Measurements from ENCODE around the gene RNF11.
"Not testable (repeated sequence)": the region's sequence is repeated elsewhere in the genome, so short reads cannot be mapped to it uniquely, and the experiment has no call there.

RNF11 gene

GRCh38 chr1:51215169-51215568 lies 20.9 kb upstream of the RNF11 start:
- H3K4me1 ChIP-seq (ENCODE audit: control insufficient read depth, insufficient read depth, low read length): no peaks in the 10 kb centered on the region
- no peak overlapping the region for H3K9ac ChIP-seq (ENCODE audit: low read length)
- no peak overlapping the region for H3K4me3 ChIP-seq (ENCODE audit: low read length)

GRCh38 chr1:51216631-51217030 lies 19.4 kb upstream of the RNF11 start:
- no peak overlapping the region for H3K9ac ChIP-seq (ENCODE audit: low read length)
- H3K9me3 ChIP-seq (ENCODE audit: control insufficient read depth, low read length): no peaks in the 10 kb centered on the region
- H3K4me1 ChIP-seq (ENCODE audit: control insufficient read depth, insufficient read depth, low read length): no peaks in the 10 kb centered on the region
- H3K4me3 ChIP-seq (ENCODE audit: low read length): no peak overlapping the region
- no peaks in the 10 kb centered on the region for H3K27me3 ChIP-seq (ENCODE audit: control insufficient read depth, insufficient read depth, low read length)
- H3K36me3 ChIP-seq (ENCODE audit: control insufficient read depth, insufficient read depth, low read length): no peaks in the 10 kb centered on the region

More at GRCh38 chr1:51215169-51215568, 20.9 kb upstream of the RNF11 start:
- no peaks in the 10 kb centered on the region for H3K27me3 ChIP-seq (ENCODE audit: control insufficient read depth, insufficient read depth, low read length)
- no peaks in the 10 kb centered on the region for H3K9me3 ChIP-seq (ENCODE audit: control insufficient read depth, low read length)
- H3K36me3 ChIP-seq (ENCODE audit: control insufficient read depth, insufficient read depth, low read length): no peaks in the 10 kb centered on the region

GRCh38 chr1:51217101-51217500 lies 19.0 kb upstream of the RNF11 start:
- Histone ChIP-seq H3K9me3 (ENCODE audit: control insufficient read depth, low read length) (no peaks in the 10 kb centered on the region), H3K4me1 (ENCODE audit: control insufficient read depth, insufficient read depth, low read length) (no peaks in the 10 kb centered on the region), H3K4me3 (ENCODE audit: low read length) (no peak overlapping the region), H3K36me3 (ENCODE audit: control insufficient read depth, insufficient read depth, low read length) (no peaks in the 10 kb centered on the region), H3K9ac (ENCODE audit: low read length) (no peak overlapping the region), H3K27me3 (ENCODE audit: control insufficient read depth, insufficient read depth, low read length) (no peaks in the 10 kb centered on the region)

DNA sequence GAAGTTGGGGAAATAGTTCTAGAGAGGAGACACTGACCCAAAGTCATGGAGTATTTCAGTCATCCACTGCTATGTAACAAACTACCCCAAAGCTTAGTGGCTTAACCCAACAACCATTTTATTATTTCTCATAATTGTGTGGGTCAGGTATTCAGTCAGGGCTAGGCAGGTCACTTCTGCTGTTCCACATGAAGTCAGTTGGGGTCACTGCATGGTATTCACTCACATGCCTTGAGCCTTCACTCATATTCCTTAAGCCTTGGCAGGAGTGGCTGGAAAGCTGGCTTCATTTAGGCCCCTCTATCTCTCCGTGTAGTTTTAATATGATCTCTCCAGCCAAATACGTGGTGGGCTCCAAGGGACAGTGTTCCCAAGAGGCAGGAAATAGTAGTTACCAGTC lies 17.5 kb upstream of the RNF11 start:
- no peaks in the 10 kb centered on the region for H3K9me3 ChIP-seq (ENCODE audit: control insufficient read depth, low read length)
- H3K36me3 ChIP-seq (ENCODE audit: control insufficient read depth, insufficient read depth, low read length): no peaks in the 10 kb centered on the region
- no peak overlapping the region for H3K4me3 ChIP-seq (ENCODE audit: low read length)
- no peak overlapping the region for H3K9ac ChIP-seq (ENCODE audit: low read length)
- no peaks in the 10 kb centered on the region for H3K4me1 ChIP-seq (ENCODE audit: control insufficient read depth, insufficient read depth, low read length)
- no peaks in the 10 kb centered on the region for H3K27me3 ChIP-seq (ENCODE audit: control insufficient read depth, insufficient read depth, low read length)

DNA sequence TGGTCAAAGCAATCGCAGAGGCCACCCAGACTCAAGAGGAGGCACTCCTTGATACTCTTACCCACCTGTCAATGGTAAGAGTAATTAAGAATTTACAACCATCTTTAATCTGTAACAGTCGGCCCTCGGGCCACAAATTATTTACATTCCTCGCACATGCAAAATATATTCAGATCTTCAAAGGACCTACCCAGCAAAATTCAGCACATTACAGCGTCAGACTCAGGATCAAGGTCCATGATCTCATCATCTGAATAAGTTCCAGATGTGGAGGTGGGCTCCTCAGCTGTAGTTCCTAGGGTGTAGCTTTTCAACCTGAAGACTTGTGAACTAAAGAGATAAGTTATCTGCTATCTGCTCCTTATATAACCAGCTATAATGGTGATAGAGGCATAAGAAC lies 17.1 kb upstream of the RNF11 start:
- Histone ChIP-seq H3K9ac (ENCODE audit: low read length) (no peak overlapping the region), H3K4me3 (ENCODE audit: low read length) (no peak overlapping the region), H3K9me3 (ENCODE audit: control insufficient read depth, low read length) (no peaks in the 10 kb centered on the region), H3K27me3 (ENCODE audit: control insufficient read depth, insufficient read depth, low read length) (no peaks in the 10 kb centered on the region), H3K4me1 (ENCODE audit: control insufficient read depth, insufficient read depth, low read length) (no peaks in the 10 kb centered on the region), H3K36me3 (ENCODE audit: control insufficient read depth, insufficient read depth, low read length) (no peaks in the 10 kb centered on the region)

GRCh38 chr1:51221529-51221928 lies 14.5 kb upstream of the RNF11 start:
- H3K9ac ChIP-seq (ENCODE audit: low read length); H3K9me3 ChIP-seq (ENCODE audit: control insufficient read depth, low read length); H3K36me3 ChIP-seq (ENCODE audit: control insufficient read depth, insufficient read depth, low read length); H3K4me1 ChIP-seq (ENCODE audit: control insufficient read depth, insufficient read depth, low read length); H3K4me3 ChIP-seq (ENCODE audit: low read length); H3K27me3 ChIP-seq (ENCODE audit: control insufficient read depth, insufficient read depth, low read length): not testable (repeated sequence)

GRCh38 chr1:51222136-51222787 lies 13.8 kb upstream of the RNF11 start:
- H3K27me3 ChIP-seq (ENCODE audit: control insufficient read depth, insufficient read depth, low read length): no peaks in the 10 kb centered on the region

DNA sequence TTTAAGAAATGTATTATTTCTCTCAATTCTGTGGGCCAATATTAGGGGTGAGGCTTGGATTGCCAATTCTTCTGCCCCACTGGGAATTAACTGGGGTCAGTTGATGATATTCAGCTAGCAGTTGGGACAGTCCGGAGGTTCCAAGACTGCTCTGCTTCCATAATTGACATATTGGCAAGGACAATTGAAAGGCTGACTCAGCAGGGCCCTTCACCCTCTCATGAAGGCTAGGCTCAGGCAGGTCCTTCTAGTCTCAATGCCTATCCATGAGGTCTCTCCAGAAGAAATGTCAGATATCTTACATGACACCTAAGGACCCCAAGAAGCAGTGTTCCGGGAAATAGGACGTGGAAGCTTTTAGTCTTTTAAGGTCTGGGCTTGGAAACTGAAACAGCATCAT lies 13.3 kb upstream of the RNF11 start:
- H3K36me3 ChIP-seq (ENCODE audit: control insufficient read depth, insufficient read depth, low read length): no peaks in the 10 kb centered on the region
- H3K4me1 ChIP-seq (ENCODE audit: control insufficient read depth, insufficient read depth, low read length): no peaks in the 10 kb centered on the region
- H3K27me3 ChIP-seq (ENCODE audit: control insufficient read depth, insufficient read depth, low read length): no peaks in the 10 kb centered on the region
- H3K4me3 ChIP-seq (ENCODE audit: low read length): no peak overlapping the region
- no peak overlapping the region for H3K9ac ChIP-seq (ENCODE audit: low read length)
- H3K9me3 ChIP-seq (ENCODE audit: control insufficient read depth, low read length): no peaks in the 10 kb centered on the region

More at GRCh38 chr1:51222136-51222787, 13.8 kb upstream of the RNF11 start:
- H3K9ac ChIP-seq (ENCODE audit: low read length): no peak overlapping the region
- no peaks in the 10 kb centered on the region for H3K4me1 ChIP-seq (ENCODE audit: control insufficient read depth, insufficient read depth, low read length)
- no peak overlapping the region for H3K4me3 ChIP-seq (ENCODE audit: low read length)
- no peaks in the 10 kb centered on the region for H3K36me3 ChIP-seq (ENCODE audit: control insufficient read depth, insufficient read depth, low read length)
- H3K9me3 ChIP-seq (ENCODE audit: control insufficient read depth, low read length): no peaks in the 10 kb centered on the region

DNA sequence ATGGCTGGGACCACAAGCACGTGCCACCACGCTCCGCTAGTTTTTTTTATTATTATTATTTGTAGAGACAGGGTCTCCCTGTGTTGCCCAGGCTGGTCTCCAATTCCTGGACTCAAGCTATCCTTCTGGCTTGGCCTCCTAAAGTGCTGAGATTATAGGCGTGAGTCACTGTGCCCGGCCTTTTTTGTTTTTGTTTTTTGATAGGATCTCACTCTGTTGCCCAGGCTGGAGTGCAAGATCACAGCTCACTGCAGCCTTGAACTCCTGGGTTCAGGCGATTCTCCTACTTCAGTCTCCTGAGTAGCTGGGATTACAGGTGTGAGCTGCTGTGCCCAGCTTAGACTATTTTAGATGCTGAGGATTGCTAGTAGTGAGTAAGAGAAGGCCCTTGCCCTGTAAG lies 11.8 kb upstream of the RNF11 start:
- no peaks in the 10 kb centered on the region for H3K27me3 ChIP-seq (ENCODE audit: control insufficient read depth, insufficient read depth, low read length)
- H3K36me3 ChIP-seq (ENCODE audit: control insufficient read depth, insufficient read depth, low read length): no peaks in the 10 kb centered on the region
- H3K4me3 ChIP-seq (ENCODE audit: low read length): no peak overlapping the region
- H3K9ac ChIP-seq (ENCODE audit: low read length): no peak overlapping the region
- H3K9me3 ChIP-seq (ENCODE audit: control insufficient read depth, low read length): no peaks in the 10 kb centered on the region
- no peaks in the 10 kb centered on the region for H3K4me1 ChIP-seq (ENCODE audit: control insufficient read depth, insufficient read depth, low read length)

DNA sequence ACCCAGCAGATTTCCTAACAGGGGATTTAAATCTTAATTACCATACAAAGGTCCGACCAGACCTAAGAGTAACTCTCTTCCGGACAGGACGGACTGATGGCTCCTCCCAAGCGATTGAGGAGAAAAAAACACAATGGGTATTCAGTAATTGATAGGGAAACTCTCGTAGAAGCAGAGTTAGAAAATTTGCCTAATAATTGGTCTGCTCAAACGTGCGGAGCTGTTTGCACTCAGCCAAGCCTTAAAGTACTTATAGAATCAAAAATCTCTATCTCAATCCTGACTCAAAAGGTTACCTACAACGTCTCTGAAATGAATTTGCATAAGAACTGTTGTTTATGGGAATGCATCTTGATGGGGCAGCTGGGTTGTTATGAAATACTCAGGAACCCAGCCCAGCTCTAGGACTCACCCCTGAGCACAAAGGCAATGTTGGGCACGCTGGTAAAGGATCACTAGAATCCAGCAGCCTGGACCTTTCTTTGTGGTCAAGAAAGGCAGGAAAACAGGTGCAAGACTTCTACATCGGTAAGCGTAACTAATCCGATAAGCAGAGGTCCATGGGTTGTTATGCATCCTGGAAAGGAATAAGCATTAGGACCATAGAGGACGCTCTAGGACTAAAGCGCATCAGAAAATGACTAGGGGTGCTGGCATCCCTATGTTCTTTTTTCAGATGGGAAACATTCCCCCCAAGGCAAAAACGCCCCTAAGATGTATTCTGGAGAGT lies 8.7 kb upstream of the RNF11 start:
- H3K4me3 ChIP-seq (ENCODE audit: low read length); H3K27me3 ChIP-seq (ENCODE audit: control insufficient read depth, insufficient read depth, low read length); H3K36me3 ChIP-seq (ENCODE audit: control insufficient read depth, insufficient read depth, low read length); H3K9ac ChIP-seq (ENCODE audit: low read length); H3K9me3 ChIP-seq (ENCODE audit: control insufficient read depth, low read length); H3K4me1 ChIP-seq (ENCODE audit: control insufficient read depth, insufficient read depth, low read length): not testable (repeated sequence)

DNA sequence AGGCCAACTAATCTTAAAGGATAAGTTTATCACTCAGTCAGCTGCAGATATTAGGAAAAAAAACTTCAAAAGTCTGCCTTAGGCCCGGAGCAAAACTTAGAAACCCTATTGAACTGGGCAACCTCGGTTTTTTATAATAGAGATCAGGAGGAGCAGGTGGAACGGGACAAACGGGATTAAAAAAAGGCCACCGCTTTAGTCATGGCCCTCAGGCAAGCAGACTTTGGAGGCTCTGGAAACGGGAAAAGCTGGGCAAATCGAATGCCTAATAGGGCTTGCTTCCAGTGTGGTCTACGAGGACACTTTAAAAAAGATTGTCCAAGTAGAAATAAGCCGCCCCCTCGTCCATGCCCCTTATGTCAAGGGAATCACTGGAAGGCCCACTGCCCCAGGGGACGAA lies 7.6 kb upstream of the RNF11 start:
- not testable (repeated sequence) for H3K4me1 ChIP-seq (ENCODE audit: control insufficient read depth, insufficient read depth, low read length); H3K36me3 ChIP-seq (ENCODE audit: control insufficient read depth, insufficient read depth, low read length); H3K9me3 ChIP-seq (ENCODE audit: control insufficient read depth, low read length); H3K4me3 ChIP-seq (ENCODE audit: low read length); H3K9ac ChIP-seq (ENCODE audit: low read length); H3K27me3 ChIP-seq (ENCODE audit: control insufficient read depth, insufficient read depth, low read length)

DNA sequence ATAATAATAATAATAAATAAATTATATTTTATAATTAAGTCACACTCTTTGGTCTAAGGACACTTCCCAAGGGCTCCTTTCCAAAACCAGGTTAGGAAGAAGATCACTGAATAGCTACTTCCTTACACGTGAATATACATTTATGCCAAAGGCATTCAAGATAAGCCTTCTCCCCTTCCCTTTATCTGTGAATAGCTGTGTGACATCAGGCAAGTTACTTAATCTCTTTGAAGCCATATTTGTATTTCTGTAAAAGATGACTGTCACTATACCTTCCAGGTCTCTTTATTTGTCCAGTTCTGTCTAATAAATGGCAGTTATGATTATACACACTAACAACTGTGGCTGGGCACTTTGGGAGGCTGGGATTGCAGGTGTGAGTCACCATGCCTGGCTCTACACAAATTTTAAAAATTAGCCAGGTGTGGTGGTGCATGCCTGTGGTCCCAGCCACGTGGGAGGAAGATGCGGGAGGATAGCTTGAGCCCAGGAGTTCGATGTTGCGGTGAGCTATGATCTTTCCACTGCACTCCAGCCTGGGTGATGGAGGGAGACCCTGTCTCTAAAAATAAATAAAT lies 5.5 kb upstream of the RNF11 start:
- Histone ChIP-seq H3K4me3 (ENCODE audit: low read length) (no peak overlapping the region), H3K9ac (ENCODE audit: low read length) (no peak overlapping the region), H3K9me3 (ENCODE audit: control insufficient read depth, low read length) (no peaks in the 10 kb centered on the region), H3K4me1 (ENCODE audit: control insufficient read depth, insufficient read depth, low read length) (peaks cover 7% of the 10 kb centered on the region), H3K36me3 (ENCODE audit: control insufficient read depth, insufficient read depth, low read length) (no peaks in the 10 kb centered on the region), H3K27me3 (ENCODE audit: control insufficient read depth, insufficient read depth, low read length) (no peaks in the 10 kb centered on the region)
